ENCODE results near the gene KTN1. TPM values are rescaled to one million over a fixed set of nuclear protein-coding genes. Genes with fewer than 3 reads are reported as not detected.

KTN1 gene
- total RNA-seq, 1 experiment from 2014 or later = 138 TPM

DNA sequence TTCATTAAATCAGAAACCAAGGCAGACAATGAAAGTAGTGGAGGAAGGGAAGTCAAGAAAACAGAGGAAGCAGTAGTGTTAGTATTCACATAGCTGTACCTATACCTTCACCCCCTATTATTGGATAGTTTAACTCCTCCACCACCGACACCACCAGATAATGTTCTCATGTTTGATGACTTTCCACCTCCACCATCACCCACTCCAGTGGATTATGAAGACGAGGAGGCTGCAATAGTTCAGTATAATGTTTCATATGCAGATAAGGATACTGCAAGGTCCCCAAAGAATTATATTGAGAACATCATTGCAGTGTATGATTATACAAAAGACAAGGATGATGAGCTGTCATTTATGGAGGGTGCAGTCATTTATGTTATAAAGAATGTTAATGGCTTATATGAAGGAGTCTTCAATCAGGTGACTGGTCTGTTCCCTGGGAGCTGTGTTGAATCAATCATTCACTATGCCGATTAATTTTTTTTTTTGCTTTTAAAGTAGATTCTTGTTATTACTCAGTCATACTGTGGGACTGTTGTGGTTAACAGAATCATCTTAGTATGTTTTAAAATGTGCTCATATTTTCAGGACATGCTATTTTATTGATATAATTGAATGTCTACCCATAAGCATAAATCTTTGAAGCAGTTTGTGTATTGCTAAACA is 32.2 kb upstream of the KTN1 start:
- Mint-ChIP-seq H3K27me3 (ENCODE audit: insufficient read depth, unreplicated experiment) (no peaks in the 10 kb centered on the region), H3K4me1 (ENCODE audit: low read depth, unreplicated experiment) (peaks cover 22% of the 10 kb centered on the region), H3K36me3 (ENCODE audit: insufficient read depth, unreplicated experiment) (no peaks in the 10 kb centered on the region), H3K27ac (ENCODE audit: unreplicated experiment) (no peak overlapping the region), H3K4me3 (ENCODE audit: unreplicated experiment) (no peak overlapping the region), H3K9me3 (ENCODE audit: unreplicated experiment) (peaks cover 6% of the 10 kb centered on the region)
- DNase-seq = no peak
- no peaks in the 10 kb centered on the region for H3K36me3 ChIP-seq (ENCODE audit: control insufficient read depth, insufficient read depth, low read length)
- H3K9me3 ChIP-seq = no peaks in the 10 kb centered on the region; the same call in 1 of the 2 replicates
- ChIA-PET POLR2A (no interaction called here), CTCF (no interaction called here)
- no peak overlapping the region for H3K4me3 ChIP-seq (ENCODE audit: low read depth, low read length)
- BruUV-seq (replicated peaks) = no TSS peak
- intact Hi-C loops (cut with micrococcal nuclease; ENCODE audit: unreplicated experiment) = no loop called here
- H3K27me3 ChIP-seq (replicated peaks; ENCODE audit: control insufficient read depth, insufficient read depth, low read length) = no peaks in the 10 kb centered on the region
- TF ChIP-seq, protein P1, sequence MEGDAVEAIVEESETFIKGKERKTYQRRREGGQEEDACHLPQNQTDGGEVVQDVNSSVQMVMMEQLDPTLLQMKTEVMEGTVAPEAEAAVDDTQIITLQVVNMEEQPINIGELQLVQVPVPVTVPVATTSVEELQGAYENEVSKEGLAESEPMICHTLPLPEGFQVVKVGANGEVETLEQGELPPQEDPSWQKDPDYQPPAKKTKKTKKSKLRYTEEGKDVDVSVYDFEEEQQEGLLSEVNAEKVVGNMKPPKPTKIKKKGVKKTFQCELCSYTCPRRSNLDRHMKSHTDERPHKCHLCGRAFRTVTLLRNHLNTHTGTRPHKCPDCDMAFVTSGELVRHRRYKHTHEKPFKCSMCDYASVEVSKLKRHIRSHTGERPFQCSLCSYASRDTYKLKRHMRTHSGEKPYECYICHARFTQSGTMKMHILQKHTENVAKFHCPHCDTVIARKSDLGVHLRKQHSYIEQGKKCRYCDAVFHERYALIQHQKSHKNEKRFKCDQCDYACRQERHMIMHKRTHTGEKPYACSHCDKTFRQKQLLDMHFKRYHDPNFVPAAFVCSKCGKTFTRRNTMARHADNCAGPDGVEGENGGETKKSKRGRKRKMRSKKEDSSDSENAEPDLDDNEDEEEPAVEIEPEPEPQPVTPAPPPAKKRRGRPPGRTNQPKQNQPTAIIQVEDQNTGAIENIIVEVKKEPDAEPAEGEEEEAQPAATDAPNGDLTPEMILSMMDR (IDR thresholded peaks at IDR 0.05; ENCODE audit: insufficient read depth in 1 of 2, low read depth in 1 of 2, low read length in 1 of 2, severe bottlenecking in 1 of 2, unreplicated experiment in 1 of 2) = no peak
- peaks cover 12% of the 10 kb centered on the region for H3K4me1 ChIP-seq

DNA sequence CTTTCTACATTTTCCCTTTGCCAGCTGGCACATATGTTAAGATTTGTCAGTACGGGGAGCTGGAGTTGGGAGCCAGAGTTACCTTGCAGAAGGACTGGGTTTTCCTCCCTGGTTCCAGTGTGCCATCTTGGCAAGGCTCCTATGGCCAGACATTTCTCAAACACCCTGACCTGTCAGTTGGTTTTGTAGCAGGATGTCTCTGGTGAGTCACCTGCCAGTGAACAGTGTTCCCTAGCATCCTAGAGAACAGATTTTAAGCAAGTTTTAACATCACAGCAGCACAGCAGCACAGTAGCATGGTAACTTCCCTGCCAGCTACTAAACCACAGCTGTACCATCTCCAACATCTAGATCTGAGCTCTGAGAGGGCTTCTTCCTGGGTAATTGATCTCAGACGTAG is 26.2 kb upstream of the KTN1 start:
- H3K27me3 Mint-ChIP-seq (ENCODE audit: insufficient read depth, unreplicated experiment) = no peaks in the 10 kb centered on the region
- DNase-seq = no peak
- H3K9me3 Mint-ChIP-seq (ENCODE audit: unreplicated experiment) = no peaks in the 10 kb centered on the region
- H3K4me3 Mint-ChIP-seq (ENCODE audit: unreplicated experiment) = no peak overlapping the region
- Histone ChIP-seq H3K27me3 (replicated peaks; ENCODE audit: control insufficient read depth, insufficient read depth, low read length) (no peaks in the 10 kb centered on the region; the same call in 1 of the 2 replicates), H3K36me3 (ENCODE audit: control insufficient read depth, insufficient read depth, low read length) (no peaks in the 10 kb centered on the region), H3K4me1 (no peaks in the 10 kb centered on the region), H3K4me3 (ENCODE audit: low read depth, low read length) (no peak overlapping the region), H3K9me3 (no peaks in the 10 kb centered on the region; the same call in 1 of the 2 replicates)
- no peaks in the 10 kb centered on the region for H3K36me3 Mint-ChIP-seq (ENCODE audit: insufficient read depth, unreplicated experiment)
- no peak overlapping the region for H3K27ac Mint-ChIP-seq (ENCODE audit: unreplicated experiment)
- POLR2A ChIA-PET = no interaction called here
- TF ChIP-seq, protein P1 (IDR thresholded peaks at IDR 0.05; ENCODE audit: insufficient read depth in 1 of 2, low read depth in 1 of 2, low read length in 1 of 2, severe bottlenecking in 1 of 2, unreplicated experiment in 1 of 2) = no peak
- intact Hi-C loops (cut with micrococcal nuclease; ENCODE audit: unreplicated experiment) = no loop called here
- no TSS peak for BruUV-seq (replicated peaks)
- no peaks in the 10 kb centered on the region for H3K4me1 Mint-ChIP-seq (ENCODE audit: low read depth, unreplicated experiment)
- CTCF ChIA-PET = no interaction called here

DNA sequence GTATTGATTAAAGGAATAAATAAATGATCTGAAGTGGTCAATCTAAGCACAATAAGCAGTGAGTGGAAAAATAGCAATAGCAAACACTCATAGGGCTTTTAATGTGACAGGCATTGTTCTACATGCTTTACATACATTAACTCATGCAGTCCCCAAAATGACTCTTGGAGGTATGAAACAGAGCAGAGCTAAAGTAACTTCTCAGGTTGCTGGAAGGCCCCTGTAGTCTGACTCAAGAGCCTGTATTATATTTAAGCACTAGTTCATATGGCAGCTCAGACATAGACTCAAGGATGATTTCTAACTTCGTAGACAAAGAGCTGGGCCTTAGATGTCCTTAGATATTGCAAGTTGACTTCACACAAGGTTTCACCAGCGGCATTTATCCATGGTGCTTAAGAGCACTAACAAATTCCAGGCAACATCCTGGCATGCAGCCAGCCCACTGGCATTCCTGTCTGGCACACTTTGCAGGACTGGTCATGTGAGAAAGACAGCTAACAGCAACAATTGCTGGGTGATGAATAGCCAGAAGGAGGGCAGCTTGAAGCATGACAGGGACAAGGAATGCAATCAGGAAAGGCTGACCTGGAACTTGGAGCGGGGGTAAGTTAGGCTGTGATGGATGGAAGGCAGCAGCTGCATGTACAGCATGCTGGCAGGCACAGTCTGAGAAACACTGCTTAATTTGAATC is 22.9 kb upstream of the KTN1 start:
- Histone ChIP-seq H3K27me3 (replicated peaks; ENCODE audit: control insufficient read depth, insufficient read depth, low read length) (no peaks in the 10 kb centered on the region; the same call in 1 of the 2 replicates), H3K36me3 (ENCODE audit: control insufficient read depth, insufficient read depth, low read length) (no peaks in the 10 kb centered on the region), H3K4me3 (ENCODE audit: low read depth, low read length) (no peak overlapping the region), H3K4me1 (no peaks in the 10 kb centered on the region), H3K9me3 (no peaks in the 10 kb centered on the region)
- intact Hi-C loops (cut with micrococcal nuclease; ENCODE audit: unreplicated experiment) = no loop called here
- CTCF ChIA-PET = no interaction called here
- POLR2A ChIA-PET = no interaction called here
- Mint-ChIP-seq H3K4me1 (ENCODE audit: low read depth, unreplicated experiment) (no peaks in the 10 kb centered on the region), H3K4me3 (ENCODE audit: unreplicated experiment) (no peak overlapping the region), H3K36me3 (ENCODE audit: insufficient read depth, unreplicated experiment) (no peaks in the 10 kb centered on the region), H3K27me3 (ENCODE audit: insufficient read depth, unreplicated experiment) (no peaks in the 10 kb centered on the region), H3K27ac (ENCODE audit: unreplicated experiment) (no peak overlapping the region), H3K9me3 (ENCODE audit: unreplicated experiment) (no peaks in the 10 kb centered on the region)
- TF ChIP-seq, protein P1 (IDR thresholded peaks at IDR 0.05; ENCODE audit: insufficient read depth in 1 of 2, low read depth in 1 of 2, low read length in 1 of 2, severe bottlenecking in 1 of 2, unreplicated experiment in 1 of 2) = no peak
- DNase-seq = no peak
- BruUV-seq (replicated peaks) = no TSS peak
